HEK293 (cell line): ENCODE data around the gene FOXO3.

Experiments
- CTCF ChIP-seq: fragments of 450-650 bp; formaldehyde crosslinking; IDR thresholded peaks from 2 replicates; pipeline ENCODE4 v1.5.1; 2016; ENCODE audit warnings: missing biosample characterization, missing genetic modification characterization
- ZNF121 ChIP-seq: fragments of 450-650 bp; formaldehyde crosslinking; IDR thresholded peaks from 2 replicates; pipeline ENCODE4 v1.5.1; 2016; ENCODE audit warnings: missing biosample characterization, missing genetic modification characterization
- ZNF133 ChIP-seq: fragments of 450-650 bp; formaldehyde crosslinking; IDR thresholded peaks from 2 replicates; pipeline ENCODE4 v1.5.1; 2016; ENCODE audit warnings: missing biosample characterization, missing genetic modification characterization
- ZNF707 ChIP-seq: fragments of 450-650 bp; formaldehyde crosslinking; IDR thresholded peaks from 2 replicates; pipeline ENCODE4 v1.5.1; 2016; ENCODE audit warnings: missing biosample characterization, missing genetic modification characterization
- ZNF791 ChIP-seq: fragments of 450-650 bp; formaldehyde crosslinking; IDR thresholded peaks from 2 replicates; pipeline ENCODE4 v1.5.1; 2016; ENCODE audit warnings: missing biosample characterization, missing genetic modification characterization

GRCh38 chr6:108711826-108712225, 151.1 kb downstream of the FOXO3 start:
- TF ChIP-seq CTCF (no peak), ZNF121 (no peak), ZNF707 (tag by site-specific recombination) (no peak), ZNF133 (tag by site-specific recombination) (no peak), ZNF791 (tag by site-specific recombination) (no peak)
